ENCODE measurements around the gene BMP2. TPM values are rescaled to one million over a fixed set of nuclear protein-coding genes. Genes with fewer than 3 reads are reported as not detected.

The BMP2 gene
- total and polyA plus RNA-seq, 4 donors, result 0.83 to 3.5 (median 2.0) TPM

DNA sequence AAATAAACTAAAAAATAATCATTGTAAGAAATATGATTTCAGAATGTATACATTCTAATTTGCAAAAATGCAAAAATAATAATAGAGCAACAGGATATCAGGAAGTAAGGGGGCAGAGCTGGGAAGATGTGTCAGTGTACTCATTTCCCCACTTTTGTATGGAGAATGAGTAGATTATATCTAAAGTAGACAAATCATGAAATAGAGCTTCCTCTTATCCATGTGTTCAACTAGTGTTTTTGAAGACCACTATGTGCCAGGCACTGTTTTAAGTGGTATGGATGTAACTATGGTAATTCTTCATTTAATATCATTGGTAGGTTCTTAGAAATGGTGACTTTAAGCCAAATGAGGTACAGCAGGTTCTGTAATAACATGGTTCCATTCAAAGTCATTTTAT is 17.0 kb upstream of the BMP2 start (continued):
- TF ChIP-seq, protein P1, sequence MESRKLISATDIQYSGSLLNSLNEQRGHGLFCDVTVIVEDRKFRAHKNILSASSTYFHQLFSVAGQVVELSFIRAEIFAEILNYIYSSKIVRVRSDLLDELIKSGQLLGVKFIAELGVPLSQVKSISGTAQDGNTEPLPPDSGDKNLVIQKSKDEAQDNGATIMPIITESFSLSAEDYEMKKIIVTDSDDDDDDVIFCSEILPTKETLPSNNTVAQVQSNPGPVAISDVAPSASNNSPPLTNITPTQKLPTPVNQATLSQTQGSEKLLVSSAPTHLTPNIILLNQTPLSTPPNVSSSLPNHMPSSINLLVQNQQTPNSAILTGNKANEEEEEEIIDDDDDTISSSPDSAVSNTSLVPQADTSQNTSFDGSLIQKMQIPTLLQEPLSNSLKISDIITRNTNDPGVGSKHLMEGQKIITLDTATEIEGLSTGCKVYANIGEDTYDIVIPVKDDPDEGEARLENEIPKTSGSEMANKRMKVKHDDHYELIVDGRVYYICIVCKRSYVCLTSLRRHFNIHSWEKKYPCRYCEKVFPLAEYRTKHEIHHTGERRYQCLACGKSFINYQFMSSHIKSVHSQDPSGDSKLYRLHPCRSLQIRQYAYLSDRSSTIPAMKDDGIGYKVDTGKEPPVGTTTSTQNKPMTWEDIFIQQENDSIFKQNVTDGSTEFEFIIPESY (IDR thresholded peaks at IDR 0.05), result no peak
- TF ChIP-seq JUND (IDR thresholded peaks at IDR 0.05) (no peak), FOXA2 (IDR thresholded peaks at IDR 0.05) (no peak), ATF3 (IDR thresholded peaks at IDR 0.05) (no peak), GABPA (IDR thresholded peaks at IDR 0.05 in 1 of 2, conservative IDR thresholded peaks at IDR 0.05 in 1 of 2) (no peak), HNF4G (IDR thresholded peaks at IDR 0.05) (no peak)

DNA sequence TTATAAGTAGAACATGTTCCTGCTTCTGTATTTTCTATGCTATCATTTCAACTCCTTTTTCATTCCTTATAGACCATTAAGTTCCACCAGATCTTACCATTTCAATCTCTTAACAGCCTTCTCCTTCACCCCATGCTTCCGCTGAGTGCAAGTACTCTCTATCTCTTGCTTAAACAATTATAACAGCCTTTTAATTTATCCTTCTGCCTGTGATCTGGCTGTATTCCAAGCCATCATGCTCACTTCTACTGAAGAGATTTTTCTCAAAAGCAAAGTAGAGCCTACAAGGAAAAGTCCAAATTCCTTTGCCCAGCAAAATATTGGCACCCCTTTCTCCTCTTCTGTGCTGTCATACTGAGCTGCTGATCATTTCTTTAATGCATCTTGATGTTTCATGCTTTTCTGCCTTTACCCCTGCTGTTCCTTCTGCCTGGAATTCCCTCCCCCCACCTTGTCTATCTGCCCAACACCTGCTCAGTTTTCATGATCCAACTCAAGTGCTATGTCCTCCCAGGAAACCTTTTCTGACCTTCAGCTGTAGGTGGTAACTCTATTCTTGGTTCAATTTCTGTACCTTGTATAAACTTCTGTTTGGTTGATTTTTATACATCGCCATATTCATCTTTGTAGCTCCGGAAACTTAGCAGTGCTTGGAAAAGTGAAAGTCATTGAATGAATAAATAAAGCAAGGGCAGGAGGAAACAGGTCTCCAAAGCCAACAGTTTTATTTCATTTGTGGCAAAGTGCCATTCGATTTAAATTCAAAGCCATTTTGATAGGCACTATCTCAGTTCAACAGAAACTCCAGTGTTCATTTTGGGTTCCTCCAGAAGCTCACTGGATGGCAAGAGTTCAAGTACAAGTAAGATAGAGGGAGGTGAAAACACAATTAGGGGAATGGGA is 10.5 kb upstream of the BMP2 start:
- no peak for DNase-seq (ENCODE audit: low spot score)
- 73% methylated on average over 4 of the region's 4 CpGs for WGBS
- H3K27ac ChIP-seq (ENCODE audit: low read depth in 1 of 2, low read length in 2 of 2), result no peak overlapping the region

More for the DNA sequence above, 10.5 kb upstream of the BMP2 start:
- no peak overlapping the region for H3K9ac ChIP-seq (ENCODE audit: low read depth in 1 of 2, low read length in 2 of 2)
- TF ChIP-seq FOXA1 (IDR thresholded peaks at IDR 0.05) (no peak), RXRA (IDR thresholded peaks at IDR 0.05) (no peak), HNF4A (conservative IDR thresholded peaks at IDR 0.05) (no peak), TAF1 (conservative IDR thresholded peaks at IDR 0.05) (no peak), YY1 (IDR thresholded peaks at IDR 0.05) (no peak), JUND (IDR thresholded peaks at IDR 0.05) (no peak), ATF3 (IDR thresholded peaks at IDR 0.05) (no peak), CTCF (IDR thresholded peaks at IDR 0.05; ENCODE audit: low read depth, low read length, missing input control) (no peak), RAD21 (IDR thresholded peaks at IDR 0.05) (no peak), NR2F2 (IDR thresholded peaks at IDR 0.05) (no peak), FOXA2 (IDR thresholded peaks at IDR 0.05) (no peak), GABPA (IDR thresholded peaks at IDR 0.05 in 1 of 2, conservative IDR thresholded peaks at IDR 0.05 in 1 of 2) (no peak), HNF4G (IDR thresholded peaks at IDR 0.05) (no peak), EGR1 (IDR thresholded peaks at IDR 0.05; ENCODE audit: low read depth in 2 of 2) (no peak), SP1 (IDR thresholded peaks at IDR 0.05) (no peak), REST (IDR thresholded peaks at IDR 0.05) (no peak)
- TF ChIP-seq, protein P2, sequence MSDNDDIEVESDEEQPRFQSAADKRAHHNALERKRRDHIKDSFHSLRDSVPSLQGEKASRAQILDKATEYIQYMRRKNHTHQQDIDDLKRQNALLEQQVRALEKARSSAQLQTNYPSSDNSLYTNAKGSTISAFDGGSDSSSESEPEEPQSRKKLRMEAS (IDR thresholded peaks at IDR 0.05), result no peak
- TF ChIP-seq, protein P1 (IDR thresholded peaks at IDR 0.05), result no peak
- H3K4me1 ChIP-seq (ENCODE audit: control insufficient read depth in 4 of 4, insufficient read depth in 4 of 4, low read length in 3 of 4), result no peaks in the 10 kb centered on the region
- no peaks in the 10 kb centered on the region for H3K9me3 ChIP-seq (ENCODE audit: control insufficient read depth in 4 of 4, low read length in 3 of 4)
- H3K36me3 ChIP-seq (ENCODE audit: control insufficient read depth in 4 of 4, insufficient read depth in 3 of 4, low read depth in 1 of 4, low read length in 3 of 4), result no peaks in the 10 kb centered on the region
- H3K4me3 ChIP-seq (ENCODE audit: low read depth in 1 of 3, low read length in 3 of 3), result no peak overlapping the region
- no peaks in the 10 kb centered on the region for H3K27me3 ChIP-seq (ENCODE audit: control insufficient read depth in 4 of 4, insufficient read depth in 4 of 4, low read length in 3 of 4)

Data from liver (tissue), 9 donors.